ENCODE results near the gene POLR1A.
A peak's percentile ranks its signal among the peaks of the same experiment; 100 is the strongest.

Gene POLR1A

DNA sequence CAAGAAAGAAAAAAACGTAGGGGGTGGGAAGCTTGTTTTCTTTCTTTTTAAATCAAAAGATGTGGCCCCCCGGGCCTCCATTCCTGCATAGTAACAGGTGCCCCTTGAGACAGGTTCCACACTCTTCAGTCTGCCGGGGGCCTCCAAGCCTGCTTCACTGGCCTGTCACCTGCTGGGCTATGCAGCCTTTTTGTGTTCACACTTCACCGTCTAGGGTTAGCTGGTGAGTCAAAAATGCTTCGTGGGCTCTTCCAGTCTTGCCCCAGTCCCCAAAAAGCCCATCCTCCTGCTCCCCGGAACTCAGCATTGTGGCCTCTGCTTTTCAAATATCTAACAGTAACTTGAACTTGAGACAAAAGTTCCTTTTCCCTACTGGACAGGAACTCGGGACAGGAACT lies 67.9 kb downstream of the POLR1A start:
- DNase-seq (ENCODE audit: low spot score) = no peak

DNA sequence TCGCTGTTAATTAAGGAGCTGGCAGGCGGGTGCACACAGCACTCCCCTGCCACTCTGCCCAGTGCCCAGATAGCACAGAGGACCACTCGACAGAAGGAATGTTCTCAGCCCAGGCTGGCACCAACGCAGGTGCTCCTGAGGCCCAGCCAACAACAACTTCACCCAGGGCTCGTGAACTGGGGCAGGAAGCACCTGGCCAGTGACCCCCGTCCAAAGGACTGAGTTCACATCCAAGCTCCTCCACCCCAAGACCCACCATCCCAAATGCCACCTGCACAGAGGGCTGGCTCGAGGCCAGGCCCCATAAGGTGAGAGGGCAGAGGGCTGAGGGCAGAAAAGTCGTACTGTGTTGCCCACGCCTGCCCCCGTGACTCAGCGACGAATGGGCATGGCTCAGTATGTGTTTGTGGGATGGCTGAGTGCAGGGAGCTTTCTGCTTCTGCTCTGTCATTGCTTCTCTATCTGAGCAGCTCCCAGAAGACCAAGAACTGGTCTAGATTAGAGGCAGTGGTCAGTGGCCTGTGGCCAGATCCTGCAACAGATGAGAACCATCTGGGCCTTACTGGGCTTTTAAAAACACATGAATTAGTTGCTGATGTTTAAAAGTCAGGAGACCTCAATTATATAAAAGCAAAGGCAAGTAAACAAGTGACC lies 68.4 kb downstream of the POLR1A start:
- DNase-seq (ENCODE audit: low spot score) = peak; percentile 93

DNA sequence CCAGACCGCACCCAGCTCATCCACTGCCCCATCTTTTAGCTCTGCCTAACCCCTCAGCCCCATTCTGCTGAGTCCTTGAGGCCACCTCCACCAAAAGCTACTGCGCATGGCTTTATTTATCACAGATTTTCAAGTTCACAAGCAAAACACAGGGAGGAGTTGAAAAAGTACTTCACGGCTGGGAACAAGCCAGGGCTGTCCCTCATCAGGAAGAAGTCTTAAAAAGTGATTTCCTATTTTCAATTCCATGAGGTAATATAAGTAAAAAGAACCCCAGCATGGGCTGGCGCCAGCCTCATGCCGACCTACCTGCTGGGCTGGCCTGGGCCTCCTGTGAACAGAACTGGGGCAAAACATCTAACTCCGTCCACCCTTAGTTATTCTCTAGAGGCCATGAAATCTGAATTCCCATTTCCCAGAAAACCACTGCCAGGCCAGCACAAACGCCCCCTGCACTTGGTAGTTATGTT lies 69.0 kb downstream of the POLR1A start:
- DNase-seq (ENCODE audit: low spot score) = no peak

DNA sequence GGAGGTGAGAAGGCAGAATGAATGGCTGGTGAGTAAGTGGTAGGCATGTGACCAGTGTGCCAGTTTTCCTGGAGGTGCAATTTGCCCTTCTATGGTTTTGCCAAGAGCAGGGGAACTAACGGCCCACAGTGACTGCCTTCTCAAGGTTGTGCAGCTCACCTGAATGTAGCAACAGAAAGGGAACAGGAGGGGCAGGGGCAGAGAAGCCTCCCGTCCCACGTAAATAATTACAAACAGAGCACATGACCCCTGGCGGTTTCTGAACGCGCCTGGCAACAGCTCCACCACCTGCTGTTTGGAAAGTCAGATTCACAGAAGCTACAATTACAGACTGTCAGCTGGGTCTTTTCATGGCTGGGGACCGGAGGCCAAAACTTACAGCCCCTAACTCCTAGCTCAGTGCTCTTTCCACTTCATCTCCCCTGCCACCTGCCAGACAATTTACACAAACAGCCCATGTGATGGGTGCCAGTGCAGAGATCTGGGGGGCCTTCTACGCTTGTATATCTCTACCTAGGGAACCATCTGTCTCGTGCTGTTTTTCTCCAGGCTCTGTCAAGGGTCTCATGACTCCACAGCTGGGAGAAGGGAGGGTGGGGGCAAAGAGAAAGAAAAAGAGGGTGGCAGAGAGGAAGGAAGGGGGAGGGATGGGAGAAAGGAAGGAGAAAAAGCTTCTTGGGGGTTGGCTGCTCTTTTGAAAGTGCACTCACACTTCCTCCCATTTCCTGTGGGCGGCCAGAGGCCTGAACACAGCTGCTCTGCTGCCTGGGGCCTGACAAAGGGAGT lies 69.6 kb downstream of the POLR1A start:
- DNase-seq (ENCODE audit: low spot score) = peak; percentile 92

- no peak for DNase-seq (ENCODE audit: low spot score)
Observed at GRCh38 chr2:86035376-86035882, 70.3 kb downstream of the POLR1A start.

GRCh38 chr2:86033751-86034692 lies 71.7 kb downstream of the POLR1A start:
- no peak for DNase-seq (ENCODE audit: low spot score)

- DNase-seq (ENCODE audit: low spot score) = no peak
Observed at GRCh38 chr2:86032861-86033595, 72.7 kb downstream of the POLR1A start.

DNA sequence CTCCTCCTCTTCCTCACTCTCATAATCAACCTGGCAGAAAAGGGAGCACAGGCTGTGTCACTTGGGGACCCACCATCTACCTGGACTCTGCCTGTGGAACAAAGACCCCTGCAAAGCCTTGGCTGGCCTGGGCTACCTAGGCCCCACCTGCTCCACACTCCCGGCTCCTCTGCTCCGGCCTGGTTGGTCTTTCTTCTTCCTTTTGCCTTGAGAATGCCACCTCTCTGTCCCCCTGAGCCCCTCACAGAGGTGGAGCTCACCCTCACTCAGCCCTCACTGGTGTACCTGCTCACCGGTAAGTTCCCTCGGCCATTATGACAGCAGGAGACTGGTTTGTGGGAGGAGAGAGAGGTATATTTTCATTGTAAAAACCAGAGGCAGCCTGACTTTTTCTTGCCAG lies 74.1 kb downstream of the POLR1A start:
- DNase-seq (ENCODE audit: low spot score) = no peak

GRCh38 chr2:86031151-86031550 lies 74.5 kb downstream of the POLR1A start:
- DNase-seq (ENCODE audit: low spot score) = no peak

- no peak for DNase-seq (ENCODE audit: low spot score)
Observed at GRCh38 chr2:86029873-86030272, 75.8 kb downstream of the POLR1A start.

GRCh38 chr2:86028766-86029381 lies 76.8 kb downstream of the POLR1A start:
- DNase-seq (ENCODE audit: low spot score) = no peak

DNA sequence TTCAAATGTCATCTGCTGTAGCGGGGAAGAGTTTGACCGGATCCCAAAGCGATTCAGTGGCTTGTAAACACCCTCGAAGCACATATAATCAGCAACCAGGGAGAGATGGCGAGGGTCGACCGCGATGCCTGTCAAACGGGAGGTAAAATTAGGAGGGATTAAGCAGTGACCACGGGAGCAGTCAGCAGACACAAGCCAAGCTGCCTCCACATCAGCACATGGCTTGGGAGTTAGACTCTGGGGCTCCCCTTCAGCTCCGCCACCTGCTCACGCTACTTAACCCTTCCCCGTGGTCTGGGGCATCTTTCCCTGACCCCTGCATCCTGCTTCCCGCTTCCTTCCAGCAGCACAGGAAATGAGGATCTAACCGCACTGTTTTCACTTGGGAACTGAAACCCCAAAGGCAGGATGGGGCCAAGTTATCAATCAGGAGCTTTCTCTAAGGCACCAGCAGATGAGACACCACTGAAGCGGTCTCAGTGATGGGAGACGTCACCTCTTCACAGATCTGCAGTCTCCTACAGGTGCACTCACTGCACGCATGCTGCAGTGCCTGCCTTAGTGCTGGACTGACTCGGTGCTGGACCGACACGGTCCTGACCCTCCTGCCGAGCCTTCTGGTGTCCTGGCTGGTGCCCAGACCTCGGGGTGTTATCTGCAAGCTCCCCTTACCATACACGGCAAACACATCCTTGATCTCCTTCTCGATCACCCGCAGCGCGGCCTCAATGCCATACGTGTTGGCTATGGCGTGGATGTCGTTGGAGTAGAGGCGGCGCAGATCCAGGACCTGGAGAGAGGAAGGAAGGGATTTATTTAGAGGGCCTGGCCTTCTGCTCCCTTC lies 77.5 kb downstream of the POLR1A start:
- DNase-seq (ENCODE audit: low spot score) = no peak

DNA sequence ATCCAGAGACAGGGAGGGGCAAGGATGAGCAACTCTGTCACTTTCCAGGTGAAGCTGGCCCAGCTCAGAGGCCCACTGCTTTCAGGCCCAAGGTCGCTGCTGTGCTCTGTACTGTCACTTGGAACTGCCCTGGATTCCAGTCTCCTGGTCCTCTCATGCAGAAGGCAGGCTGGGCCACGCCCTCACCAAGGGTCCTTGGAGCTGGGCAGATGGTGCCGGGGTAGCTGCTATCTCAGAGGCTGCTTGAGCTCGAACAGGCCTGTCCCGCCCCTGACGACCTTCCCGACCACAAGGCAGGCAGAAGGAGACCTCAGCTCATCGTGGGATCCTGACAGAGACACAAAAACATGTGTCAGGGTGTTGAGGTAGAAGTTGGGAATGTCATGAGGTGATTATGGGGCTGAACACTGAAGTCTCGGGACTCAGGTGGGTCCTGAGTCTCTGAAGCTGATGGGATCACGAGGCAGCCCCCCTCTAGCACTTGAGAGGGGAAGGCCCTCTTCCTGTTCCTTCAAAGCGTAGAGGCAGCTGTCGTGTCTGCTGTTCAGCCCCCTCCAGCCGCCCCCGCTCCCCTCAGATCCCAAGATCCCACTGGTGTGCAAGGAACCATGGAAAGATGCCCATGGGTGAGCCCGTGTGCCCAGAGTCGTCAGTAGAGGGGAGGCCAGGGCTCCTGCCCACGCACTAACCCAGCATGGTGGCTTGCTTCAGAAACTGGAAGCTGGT lies 78.3 kb downstream of the POLR1A start:
- no peak for DNase-seq (ENCODE audit: low spot score)

- no peak for DNase-seq (ENCODE audit: low spot score)
Observed at GRCh38 chr2:86026744-86027065, 79.0 kb downstream of the POLR1A start.

DNA sequence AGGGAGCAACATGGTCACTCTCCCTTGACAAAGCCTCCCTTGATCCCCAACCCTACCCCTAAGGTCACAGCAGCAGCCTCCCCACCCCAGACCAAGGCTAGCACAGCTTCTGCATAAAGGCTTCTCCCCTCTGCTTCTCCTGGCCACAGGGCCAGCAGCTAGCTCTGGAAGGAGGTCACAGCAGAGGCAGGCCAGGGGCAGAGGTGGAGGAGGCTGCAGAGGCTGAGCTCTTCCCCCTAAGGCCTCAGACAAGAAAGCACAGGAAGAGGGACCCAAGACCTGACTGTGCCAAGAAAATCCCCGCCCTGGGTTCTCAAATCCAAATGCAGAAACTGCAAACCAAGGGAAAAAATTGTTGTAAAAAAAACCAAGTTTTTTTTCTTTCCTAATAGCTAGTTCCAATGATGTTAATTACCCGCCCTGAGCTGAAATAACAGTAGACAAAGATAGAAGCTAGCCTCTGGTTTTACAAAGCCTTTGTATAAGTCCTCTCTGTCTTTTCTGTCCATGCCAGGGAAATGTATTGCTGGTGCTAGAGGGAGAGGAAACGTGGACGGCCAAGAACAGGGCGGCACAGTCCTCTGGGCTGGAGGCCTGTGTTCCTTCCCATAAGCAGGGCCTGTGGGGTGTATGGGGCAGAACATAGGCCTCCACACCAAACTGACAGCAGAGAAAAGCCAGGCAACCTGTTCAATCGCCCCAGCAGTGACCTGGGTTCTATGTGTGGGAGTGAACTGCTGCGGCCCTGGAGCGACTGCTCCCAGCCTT lies 79.5 kb downstream of the POLR1A start:
- no peak for DNase-seq (ENCODE audit: low spot score)

DNA sequence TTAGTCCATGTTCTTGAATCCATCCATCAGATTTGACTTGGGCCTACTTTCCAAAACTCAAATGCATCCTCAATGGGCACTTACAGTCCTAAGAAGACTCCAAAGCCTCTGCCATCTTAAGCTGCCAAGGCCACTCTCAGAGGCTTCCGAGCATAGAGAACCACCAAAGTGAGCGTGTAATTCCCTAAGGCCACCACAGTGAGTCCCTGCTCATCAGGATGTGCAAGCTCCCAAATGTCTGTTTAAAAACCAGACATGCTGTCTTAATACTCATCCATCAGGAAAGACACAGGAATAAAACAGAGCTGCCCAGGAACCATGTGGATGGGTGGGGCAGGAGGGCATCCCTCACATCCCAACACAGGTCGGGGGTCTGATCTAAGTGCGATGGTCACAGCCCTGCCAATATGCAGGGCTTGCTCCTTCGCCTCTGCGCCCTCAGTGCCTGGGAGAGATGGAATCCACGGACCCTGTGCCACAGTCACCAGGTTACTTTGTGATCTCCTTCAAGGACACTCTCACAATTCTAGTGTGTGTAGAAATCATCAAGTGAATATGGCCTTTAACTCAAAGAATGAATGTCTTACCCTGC lies 80.4 kb downstream of the POLR1A start:
- DNase-seq (ENCODE audit: low spot score) = no peak

GRCh38 chr2:86023366-86023712 lies 82.3 kb downstream of the POLR1A start:
- no peak for DNase-seq (ENCODE audit: low spot score)

DNA sequence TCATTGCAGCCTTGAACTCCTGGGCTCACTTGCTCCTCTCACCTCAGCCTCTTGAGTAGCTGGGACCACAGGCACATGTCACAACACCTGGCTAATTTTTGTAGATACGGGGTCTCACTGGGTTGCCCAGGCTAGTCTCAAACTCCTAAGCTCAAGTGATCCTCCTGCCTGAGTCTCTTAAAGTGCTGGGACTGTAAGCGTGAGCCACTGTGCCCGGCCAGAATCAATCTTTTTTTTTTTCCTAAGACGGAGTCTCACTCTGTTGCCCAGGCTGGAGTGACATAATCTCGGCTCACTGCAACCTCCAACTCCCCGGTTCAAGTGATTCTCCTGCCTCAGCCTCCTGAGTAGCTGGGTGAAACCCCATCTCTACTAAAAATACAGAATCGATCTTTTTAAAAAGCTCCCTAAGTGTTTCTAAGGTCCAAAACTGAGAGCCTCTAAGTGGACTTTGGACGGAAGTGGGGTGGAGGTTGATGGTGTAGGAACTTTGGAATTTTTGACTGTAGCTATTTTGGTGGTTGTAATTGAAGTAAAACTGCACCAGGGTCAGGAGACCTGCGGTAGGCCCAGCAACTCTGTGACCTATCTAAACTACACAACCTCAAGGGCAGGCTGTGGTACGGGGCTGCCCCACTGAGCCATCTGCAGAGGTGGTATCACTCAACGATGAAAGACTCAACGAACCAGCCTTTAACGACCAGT lies 82.9 kb downstream of the POLR1A start:
- no peak for DNase-seq (ENCODE audit: low spot score)

All from GM03348 (cell line).